Measurements from ENCODE around the gene ANKHD1.

GRCh38 chr5:140571105-140571504 is 169.5 kb downstream of the ANKHD1 start:
- TF ChIP-seq, protein P1, sequence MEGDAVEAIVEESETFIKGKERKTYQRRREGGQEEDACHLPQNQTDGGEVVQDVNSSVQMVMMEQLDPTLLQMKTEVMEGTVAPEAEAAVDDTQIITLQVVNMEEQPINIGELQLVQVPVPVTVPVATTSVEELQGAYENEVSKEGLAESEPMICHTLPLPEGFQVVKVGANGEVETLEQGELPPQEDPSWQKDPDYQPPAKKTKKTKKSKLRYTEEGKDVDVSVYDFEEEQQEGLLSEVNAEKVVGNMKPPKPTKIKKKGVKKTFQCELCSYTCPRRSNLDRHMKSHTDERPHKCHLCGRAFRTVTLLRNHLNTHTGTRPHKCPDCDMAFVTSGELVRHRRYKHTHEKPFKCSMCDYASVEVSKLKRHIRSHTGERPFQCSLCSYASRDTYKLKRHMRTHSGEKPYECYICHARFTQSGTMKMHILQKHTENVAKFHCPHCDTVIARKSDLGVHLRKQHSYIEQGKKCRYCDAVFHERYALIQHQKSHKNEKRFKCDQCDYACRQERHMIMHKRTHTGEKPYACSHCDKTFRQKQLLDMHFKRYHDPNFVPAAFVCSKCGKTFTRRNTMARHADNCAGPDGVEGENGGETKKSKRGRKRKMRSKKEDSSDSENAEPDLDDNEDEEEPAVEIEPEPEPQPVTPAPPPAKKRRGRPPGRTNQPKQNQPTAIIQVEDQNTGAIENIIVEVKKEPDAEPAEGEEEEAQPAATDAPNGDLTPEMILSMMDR (IDR thresholded peaks at IDR 0.05) = no peak
- no peak for TF ChIP-seq POLR2A (IDR thresholded peaks at IDR 0.05)

All from breast epithelium (tissue), 3 donors.